HG03103 (cell line): ENCODE data around the gene TTBK1.

Source experiments
- ATAC-seq: cut with Tn5 transposase; IDR thresholded peaks from one replicate; pipeline ENCODE4 v1.9.1; 2021; ENCODE audit warnings: low read depth; ENCODE audit not compliant: unreplicated experiment

Gene TTBK1

GRCh38 chr6:43222418-43223059 lies 20.7 kb upstream of the TTBK1 start:
- no peak for ATAC-seq

DNA sequence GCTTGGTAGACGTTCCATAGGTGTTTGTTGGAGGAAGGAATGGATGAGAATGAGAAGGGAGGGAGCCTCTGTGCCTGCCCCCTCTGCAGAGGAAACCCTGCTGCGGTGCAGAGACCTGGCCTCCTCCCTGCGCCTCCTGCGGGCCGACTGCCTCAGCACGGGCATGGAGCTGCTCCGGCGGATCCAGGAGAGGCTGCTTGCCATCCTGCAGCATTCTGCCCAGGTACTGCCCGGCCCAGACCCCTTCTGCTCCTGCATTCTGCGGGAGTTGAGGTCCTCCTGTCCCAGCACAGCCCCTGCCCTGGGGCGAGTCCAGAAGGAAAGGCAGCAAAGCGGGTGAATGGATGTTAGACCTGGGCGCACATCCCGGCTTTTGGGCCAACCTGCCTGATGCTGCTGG lies 20.1 kb upstream of the TTBK1 start:
- ATAC-seq = no peak

DNA sequence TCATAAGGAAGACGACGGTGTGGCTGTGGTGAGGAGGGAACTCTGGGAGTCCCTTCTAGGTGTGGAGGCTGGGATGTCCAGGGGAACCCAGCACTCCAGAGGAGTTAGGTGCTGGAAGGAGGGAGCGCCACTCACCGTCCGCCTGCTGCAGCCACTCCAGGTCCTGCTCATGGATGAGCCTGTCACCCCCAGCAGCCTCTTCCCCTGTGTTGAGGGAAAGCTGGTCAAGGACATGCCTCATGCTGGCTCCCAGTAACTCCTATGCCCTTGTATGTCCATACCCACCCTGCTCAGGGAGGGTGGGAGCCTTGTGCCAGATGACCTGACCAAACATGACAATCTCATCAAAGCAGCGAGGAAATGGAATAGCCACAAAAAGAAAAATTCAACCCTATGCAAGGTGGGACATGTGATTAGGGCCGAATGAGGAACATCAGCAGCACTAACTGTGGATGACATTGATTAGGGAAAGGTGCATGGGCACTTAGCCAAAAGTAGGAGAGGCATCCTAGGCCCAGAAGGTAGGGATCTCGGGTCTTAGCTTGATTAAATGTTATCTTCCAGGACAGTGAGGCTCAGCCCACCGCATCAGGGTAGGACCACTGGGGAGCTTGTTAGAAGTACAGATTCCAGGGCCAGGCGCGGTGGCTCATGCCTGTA lies 17.0 kb upstream of the TTBK1 start:
- no peak for ATAC-seq

DNA sequence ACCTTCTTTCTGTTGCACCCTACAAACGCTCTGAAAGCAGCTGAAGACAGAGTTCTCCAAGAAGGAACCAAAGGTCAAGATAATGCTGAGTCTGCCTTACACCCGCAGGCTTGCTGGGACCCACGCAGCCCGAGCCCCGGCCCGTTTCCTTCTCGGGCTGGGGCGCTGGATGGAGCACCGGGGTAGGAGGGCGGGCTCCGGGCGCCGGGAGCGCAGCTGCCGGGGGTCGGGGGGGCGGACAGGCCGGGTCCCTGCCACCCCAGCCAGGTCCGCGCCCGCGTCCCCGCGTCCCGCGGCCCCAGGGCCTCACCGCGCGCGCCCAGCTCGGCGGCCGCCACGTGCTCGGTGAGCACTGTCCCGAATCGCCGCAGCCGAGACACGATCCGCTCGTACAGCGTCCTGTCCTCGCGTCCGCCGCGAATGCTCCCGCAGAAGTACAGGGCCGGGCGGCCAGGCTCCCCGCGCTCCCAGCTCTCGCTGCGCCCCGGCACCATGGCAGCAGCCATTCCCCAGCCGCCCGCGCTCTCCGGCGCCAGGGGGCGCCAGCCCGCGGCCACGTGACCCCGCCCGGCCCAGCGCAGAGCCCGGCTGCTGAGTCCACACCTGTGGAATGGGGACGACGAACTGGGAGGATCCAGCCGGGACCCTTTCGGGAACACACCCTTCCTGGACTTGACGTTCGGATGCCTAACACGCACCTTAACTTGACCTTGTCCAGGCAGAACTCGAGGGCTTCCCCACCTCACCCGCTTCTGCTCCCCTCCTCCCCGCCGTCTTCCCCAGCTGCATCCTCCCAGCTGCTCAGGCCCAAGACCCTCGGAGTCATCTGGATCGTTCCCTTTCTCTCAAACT lies 14.1 kb upstream of the TTBK1 start, which contains the start of gene DNPH1:
TSS of gene DNPH1 (minus strand) at position 531 of the 852 bp plus-strand sequence. CDS start at position 506, 25 bp downstream.
- peak; percentile 73 for ATAC-seq

GRCh38 chr6:43229803-43230620 lies 13.3 kb upstream of the TTBK1 start:
- no peak for ATAC-seq

GRCh38 chr6:43231053-43231452 lies 12.2 kb upstream of the TTBK1 start:
- ATAC-seq = no peak

GRCh38 chr6:43231735-43232450 lies 11.4 kb upstream of the TTBK1 start:
- ATAC-seq = no peak

DNA sequence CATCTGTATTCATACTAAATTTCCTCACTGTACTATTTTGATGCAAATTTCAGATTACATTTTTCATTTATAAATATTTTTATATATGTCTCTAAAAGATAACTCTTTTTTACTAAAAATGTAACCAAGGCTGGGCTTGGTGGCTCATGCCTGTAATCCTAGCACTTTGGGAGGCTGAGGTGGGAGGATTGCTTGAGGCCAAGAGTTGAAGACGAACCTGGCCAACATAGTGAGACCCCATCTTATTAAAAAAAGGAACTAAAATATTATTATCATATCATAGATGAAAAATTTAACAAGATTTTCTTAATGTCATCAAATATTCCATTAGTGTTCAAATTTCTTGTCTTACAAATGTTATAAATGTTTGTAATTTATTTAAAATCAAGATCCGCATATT lies 7.4 kb upstream of the TTBK1 start:
- ATAC-seq = no peak

- no peak for ATAC-seq
These were observed 4.2 kb upstream of the TTBK1 start for GRCh38 chr6:43239054-43239453.

GRCh38 chr6:43240950-43241349 lies 2.3 kb upstream of the TTBK1 start:
- no peak for ATAC-seq

DNA sequence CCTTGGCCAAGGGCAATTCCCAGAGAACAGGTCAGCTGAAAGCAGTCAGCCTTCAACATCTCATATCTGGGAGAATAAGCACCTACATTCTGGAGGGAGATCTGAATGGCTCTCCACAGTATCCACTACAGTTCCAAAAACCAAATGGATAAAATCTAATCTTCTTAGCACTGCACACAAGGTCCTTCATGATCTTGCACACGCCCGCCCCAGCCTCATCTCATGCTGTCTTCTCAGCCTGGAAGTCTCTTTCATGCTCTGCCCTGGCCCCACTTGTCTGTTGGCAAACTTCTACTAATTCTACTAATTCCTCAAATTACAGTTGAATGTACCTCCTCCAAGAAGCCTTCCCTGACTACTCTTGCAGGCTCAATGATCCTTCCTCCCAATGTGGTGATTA lies 1.8 kb upstream of the TTBK1 start:
- no peak for ATAC-seq

- ATAC-seq = no peak
These were observed 512 bp downstream of the TTBK1 start for GRCh38 chr6:43243664-43244321.

DNA sequence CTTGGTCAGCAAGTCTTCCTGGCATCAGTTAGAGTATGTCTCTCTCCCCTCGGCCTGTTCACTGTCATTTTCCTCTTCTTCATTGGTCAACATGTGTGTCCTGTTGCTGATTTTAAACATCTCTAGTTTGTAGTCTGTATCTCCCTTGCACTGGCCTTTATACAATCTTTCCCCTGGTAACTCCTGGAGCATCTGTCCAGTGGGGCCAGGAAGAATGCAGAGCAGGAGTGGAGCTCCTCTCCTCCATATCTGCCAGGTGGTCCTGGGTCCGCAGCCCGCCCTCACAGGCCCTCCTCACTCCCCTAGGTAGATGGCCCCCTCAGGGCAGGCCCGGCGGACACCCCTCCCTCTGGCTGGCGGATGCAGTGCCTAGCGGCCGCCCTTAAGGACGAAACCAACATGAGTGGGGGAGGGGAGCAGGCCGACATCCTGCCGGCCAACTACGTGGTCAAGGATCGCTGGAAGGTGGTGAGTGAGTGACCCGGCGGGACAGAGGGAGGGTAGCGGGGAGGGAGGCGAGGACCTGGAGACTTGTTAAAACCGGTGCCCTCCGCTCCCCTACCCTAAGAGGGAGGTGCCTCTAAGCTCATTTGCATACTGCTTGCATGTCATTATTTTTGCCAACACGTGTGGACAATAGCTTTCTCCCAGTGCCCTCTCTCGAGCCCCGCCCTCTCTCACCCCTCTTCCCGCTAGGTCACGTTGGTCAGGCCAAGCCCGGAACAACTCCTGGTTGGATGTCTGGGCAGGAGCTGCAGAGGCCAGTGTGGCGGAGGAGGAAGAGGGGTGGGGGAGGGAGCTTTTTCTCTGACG lies 3.2 kb downstream of the TTBK1 start:
- no peak for ATAC-seq

GRCh38 chr6:43247114-43247999 lies 4.1 kb downstream of the TTBK1 start:
- peak; percentile 76 for ATAC-seq

DNA sequence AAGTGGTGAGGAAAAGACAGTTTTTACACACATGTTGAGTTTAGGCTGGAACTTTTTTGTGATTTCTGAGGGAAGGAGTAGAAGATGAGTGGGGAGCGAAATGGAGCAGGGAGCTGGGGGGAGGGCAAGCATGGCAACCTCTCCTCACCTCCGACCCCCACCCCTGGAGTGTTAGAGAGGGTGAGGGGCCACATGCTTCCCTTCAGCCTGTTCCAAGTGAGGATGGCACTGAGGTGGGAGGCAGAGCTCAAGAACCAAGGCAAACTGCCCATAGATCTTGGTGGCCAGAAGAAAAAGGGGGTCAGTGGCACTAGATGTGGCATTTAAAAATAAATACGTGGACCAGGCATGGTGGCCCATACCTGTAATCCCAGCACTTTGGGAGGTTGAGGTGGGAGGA lies 4.8 kb downstream of the TTBK1 start:
- no peak for ATAC-seq

DNA sequence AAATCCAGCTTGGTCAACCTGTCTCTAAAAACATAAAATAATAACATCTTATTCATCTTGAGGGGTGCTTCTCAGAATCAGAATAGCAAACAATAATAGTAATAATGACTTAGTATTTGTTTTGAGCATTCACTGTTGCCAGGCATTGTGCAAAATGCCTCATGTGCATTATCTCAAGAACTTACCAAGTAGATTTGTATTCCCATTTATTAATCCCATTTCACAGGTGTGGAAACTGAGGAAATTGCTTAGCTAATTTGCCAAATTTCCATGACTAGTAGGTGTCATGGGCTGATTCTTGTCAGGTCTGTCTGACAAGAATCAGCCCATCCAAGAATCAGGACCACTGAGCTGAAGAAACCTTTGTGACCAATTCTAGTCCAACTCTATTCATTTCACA lies 5.5 kb downstream of the TTBK1 start:
- no peak for ATAC-seq

DNA sequence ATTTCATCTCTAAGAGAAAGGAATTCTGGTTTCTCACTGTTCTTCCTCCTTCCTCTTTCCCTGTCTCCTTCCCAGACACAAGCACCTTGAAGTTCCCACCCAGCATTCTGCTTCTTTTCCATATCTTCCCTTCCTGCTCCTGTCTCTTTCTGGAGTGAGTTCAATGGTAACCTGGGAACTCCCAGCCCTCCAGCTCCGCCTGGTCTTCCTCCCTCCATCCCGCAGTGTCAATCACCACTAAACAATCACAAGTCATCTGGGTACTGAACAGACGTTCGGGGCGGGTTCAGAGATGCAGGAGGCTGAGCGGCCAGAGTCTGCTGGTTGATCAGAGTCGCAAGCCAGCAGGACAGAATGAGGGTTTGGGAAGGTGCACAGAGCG lies 7.7 kb downstream of the TTBK1 start:
- no peak for ATAC-seq

DNA sequence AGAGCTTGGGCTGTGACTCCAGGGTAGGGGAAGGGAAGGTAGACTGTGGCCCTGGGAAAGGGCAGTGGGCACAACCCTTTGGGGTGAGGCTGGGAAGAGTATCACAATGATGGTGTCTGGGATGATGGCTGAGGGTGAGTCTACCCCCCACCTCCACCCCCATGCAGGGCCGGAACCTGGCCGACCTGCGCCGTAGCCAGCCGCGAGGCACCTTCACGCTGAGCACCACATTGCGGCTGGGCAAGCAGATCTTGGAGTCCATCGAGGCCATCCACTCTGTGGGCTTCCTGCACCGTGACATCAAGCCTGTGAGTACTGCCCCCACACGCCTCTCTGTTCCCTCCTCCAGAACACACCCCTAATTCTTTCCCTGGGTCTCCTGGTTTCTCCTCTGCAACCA lies 10.1 kb downstream of the TTBK1 start:
- no peak for ATAC-seq
